ENCODE measurements around the gene CPNE1.

The CPNE1 gene

GRCh38 chr20:35618263-35619131 is 46.2 kb downstream of the CPNE1 start:
- peak; percentile 46 for DNase-seq

DNA sequence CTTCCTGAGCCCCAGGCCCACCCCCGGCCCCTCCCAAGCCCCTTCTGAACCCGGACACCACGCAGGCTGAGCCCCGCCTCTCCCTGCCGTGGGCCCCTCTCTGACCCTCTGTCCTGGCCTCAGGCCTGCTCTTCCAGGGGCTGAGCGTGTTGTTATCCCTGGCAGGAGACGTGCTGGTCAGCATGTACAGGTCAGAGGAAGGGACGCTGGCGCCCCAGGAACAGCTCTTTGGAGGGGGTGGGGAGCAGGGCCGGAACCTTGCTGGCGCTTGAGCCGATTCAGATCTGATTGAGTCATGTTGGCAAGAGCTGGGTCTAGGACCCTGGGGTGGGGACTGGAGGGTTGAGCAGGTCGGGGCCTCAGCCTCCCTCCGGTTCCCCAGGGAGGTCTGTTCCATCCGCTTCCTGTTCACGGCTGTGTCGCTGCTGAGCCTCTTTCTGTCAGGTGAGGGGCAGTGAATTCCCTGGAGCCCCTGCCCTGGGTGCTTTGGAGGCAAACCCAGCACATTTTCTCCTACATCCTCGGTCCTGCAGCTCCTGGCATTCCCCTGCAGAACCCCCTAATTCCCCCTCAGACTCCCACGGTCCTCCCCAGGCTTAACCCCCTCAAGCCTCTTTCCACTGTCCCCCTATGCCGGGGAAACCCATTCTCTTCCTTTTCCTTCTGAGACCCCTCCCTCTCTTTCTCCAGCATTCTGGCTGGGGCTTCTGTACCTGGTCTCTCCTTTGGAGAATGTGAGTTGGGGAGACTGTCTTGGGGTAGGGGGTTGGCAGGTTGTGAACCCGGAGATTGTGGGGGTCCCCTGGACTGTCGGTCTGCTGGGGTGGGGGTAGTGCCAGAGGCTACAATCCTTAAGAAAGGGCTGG is 47.1 kb downstream of the CPNE1 start:
- peak; percentile 80 for DNase-seq

DNA sequence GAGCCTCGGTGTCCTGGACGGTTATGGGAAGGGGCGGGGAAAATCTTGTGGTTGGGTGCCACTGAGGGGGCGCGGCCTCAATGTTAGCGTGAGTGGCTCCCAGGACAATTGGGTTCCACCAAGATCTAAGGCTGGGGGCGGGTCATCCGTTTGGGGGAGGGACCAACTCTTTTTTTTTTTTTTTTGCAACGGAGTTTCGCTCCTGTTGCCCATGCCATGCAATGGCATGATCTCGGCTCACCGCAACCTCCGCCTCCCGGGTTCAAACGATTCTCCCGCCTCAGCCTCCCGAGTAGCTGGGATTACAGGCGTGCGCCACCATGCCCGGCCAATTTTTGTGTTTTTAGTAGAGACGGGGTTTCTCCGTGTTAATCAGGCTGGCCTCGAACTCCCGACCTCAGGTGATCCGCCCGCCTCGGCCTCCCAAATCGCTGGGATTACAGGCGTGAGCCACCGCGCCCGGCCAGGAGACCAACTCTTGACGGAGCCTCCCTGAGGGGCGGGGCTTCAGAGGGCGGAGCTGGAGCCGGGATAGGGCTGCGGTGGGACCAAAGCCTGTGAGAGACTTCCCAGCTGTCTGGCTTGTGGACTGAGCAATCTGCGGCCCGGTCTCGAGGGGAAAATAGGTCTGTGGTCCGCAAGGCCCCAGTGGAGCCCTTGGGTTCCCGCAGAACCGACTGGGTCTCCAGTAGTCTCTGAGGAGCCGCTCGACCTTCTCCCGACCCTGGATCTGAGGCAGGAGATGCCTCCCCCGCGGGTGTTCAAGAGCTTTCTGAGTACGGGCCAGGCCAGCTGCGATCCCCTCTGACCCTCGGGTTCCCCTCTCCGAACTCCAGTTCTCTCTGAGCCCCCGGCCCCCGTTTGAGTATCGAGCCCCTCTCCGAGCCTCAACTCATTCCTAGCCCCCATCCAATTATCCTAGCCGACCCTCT is 48.0 kb downstream of the CPNE1 start:
- DNase-seq = peak; percentile 84

GRCh38 chr20:35615667-35616464 is 48.8 kb downstream of the CPNE1 start, which contains the start of gene SPAG4:
TSS of gene SPAG4 (plus strand) at chr20:35615829. CDS start at chr20:35616004, 175 bp downstream.
- DNase-seq = peak; percentile 97

DNA sequence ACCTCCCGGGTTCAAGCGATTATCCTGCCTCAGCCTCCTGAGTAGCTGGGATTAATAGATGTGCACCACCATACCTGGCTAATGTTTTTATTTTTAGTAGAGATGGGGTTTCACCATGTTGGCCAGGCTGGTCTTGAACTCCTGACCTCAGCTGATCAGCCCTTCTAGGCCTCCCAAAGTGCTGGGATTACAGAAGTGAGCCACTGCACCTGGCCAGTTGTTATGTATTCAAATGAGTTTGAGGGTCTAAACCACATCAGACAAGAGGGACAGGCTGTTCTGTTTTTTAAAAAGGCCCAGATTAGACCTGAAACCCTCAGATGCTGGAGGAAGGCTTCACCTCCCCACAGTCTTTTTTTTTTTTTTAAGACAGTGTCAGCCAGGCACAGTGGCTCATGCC is 53.2 kb downstream of the CPNE1 start:
- no peak for DNase-seq

DNA sequence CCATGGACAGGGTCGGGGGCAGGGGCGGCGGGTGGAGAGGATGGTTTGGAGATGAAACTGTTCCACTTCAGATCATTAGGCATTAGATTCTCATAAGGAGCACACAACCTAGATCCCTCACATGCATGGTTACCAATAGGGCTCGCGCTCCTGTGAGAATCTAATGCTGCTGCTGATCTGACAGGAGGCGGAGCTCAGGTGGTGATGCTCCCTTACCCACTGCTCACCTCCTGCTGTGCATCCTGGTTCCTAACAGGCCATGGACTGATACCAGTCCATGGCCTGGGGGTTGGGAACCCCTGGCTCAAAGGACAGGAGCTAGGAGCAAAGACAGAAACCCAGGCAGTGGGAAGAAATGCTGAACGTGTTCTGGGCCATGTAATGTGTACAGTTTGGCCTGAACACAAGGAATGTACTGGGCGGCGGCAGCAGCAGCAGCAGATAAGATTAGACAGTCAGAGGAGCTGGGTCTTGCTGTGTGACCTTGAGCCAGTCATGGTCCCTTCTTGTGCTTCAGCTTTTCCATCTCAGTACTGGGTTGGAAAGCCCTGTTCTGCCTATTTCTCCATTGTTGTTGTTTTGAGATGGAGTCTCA is 53.8 kb downstream of the CPNE1 start:
- no peak for DNase-seq

- no peak for DNase-seq
These were observed 57.5 kb downstream of the CPNE1 start for GRCh38 chr20:35607003-35607735.

DNA sequence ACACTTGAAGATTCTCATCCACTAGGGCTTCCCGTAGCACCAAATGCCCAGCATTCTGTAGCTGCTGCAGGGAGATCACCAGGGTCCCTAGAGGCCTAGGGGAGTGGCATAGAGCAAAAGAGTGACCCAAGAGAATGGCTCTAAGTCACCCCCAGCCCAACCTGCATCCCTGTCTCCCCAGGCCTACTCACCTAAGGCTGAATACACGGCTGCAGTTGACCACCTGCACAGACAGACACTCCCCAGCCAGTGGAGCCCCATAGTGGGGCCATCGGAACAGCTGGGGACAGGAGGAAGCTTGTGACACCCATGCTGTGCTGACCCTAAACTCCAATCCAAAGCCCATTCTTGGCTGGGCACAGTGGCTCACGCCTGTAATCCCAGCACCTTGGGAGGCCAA is 58.6 kb downstream of the CPNE1 start:
- no peak for DNase-seq

- no peak for DNase-seq
These were observed 60.3 kb downstream of the CPNE1 start for GRCh38 chr20:35604449-35604747.

DNA sequence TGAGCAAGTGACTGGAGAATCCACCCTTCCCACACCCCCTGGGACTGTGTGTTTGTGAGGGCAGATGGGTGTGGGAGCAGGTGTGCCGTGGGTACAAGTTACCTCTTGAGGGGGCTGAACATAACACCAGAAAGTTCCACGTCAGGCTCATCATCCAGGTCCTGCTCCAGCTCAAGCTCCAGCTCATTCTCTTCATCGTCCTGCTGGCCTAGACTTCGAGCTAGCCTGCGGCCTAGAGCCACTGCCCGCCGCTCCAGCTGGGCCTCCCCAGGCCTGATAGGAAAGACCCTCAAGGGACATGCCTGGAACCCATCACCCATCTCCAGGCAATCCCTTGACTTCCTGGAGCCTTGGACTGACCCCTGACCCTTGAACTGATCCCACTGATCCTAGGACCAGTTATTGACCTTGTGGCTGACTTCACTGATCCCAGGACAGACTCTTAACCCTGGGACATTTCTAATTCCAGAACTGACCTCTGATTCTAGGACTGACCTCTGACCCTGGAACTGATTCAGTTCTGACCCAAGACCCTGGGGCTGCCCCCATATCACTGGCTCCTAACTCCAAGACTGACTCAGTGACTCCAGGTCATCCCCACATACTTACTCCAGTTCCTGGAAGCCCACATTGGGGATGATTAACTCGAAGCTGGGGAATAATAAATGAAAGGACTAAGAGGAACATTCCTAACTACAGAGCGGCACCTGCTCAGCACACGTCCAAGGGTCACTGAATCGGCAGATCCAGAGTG is 60.8 kb downstream of the CPNE1 start:
- DNase-seq = no peak

- no peak for DNase-seq
These were observed 61.7 kb downstream of the CPNE1 start for GRCh38 chr20:35602851-35603495.

DNA sequence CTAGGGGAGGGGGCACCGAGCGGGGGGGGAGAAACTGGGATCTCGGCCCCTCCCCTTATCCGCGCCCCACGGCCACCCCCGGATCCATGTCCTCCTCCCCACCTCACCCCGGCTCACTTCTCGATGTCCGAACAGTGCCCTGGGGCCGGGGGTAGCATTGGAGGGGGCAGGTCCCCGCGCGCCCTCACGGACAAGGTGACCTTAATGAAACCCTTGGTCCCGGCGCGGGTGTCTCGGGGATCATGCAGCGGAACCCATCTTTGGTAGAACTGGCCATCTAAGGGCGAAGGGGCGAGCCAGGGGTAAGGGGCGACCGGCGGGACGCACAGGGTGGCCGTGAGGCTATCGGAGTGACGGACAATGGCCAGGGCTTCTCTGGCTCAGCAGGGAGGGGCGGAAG is 62.7 kb downstream of the CPNE1 start:
- no peak for DNase-seq

DNA sequence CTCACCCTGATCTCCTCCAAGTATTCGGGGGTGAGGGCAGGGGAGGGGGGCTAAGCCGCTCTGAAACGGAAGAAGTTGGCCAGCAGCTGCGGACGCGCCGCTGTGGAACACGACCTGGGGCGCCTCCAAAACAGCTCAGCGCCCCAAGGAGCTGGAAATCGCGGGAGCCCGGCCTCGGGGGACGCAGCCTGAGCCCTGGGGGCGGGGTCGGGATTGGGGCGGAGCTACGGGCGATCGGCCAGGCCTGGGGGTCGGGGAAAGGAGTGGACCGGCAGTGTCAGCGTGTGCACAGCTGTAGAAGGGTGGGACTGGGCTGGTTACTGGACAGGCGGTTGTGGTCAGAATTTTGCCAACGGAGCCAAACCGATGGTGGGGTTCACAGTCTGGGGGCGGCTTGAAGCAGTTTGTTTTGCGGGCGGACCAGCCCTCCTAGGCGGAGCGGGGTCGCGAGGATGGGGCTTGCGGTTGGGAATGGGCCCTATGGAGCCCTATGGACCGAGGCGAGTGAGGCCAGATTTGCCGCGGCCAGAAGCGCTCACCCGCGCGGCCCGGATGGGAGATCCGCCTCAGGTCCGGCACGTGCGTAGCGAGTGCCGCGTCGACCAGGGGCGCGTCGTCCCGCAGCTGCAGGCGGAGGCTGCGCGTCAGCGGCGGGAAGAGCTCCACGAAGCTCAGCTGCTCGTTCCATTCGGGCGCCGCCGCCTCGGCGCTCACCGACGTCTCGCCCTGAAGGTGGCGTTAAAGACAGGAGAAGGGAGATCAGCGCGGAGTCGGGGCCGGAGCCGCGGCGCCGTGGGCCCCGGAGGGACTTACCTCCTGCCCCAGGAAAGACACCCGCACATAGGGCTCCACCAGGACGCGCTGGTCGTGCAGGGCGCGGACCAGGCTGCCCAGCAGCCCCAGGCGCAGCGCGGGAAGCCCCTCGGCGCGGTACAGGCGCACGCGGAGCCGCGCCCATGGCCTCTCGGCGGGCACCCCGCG is 63.4 kb downstream of the CPNE1 start:
- DNase-seq = peak; percentile 90

GRCh38 chr20:35600176-35600992 is 64.3 kb downstream of the CPNE1 start:
- DNase-seq = no peak

DNA sequence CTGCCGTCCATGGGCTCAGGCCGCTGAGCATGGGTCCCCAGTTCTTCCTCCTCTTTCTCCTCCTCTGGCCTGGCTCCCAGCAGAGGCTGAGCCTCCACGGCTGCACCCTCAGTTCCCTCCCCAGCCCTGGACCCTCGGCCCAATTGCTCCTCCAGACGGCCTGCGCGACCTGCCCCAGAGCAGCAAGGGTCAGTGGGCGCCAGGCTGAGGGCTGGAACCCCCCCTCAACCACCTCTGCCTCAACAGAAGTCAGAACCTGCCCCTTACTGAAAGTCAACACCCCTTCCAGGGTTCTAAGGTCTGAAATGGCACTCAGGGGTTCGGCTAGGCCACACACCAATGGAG is 65.0 kb downstream of the CPNE1 start:
- no peak for DNase-seq

GRCh38 chr20:35598899-35599775 is 65.6 kb downstream of the CPNE1 start:
- no peak for DNase-seq

Measured in eye (tissue), 1 donor.